CD4-positive, alpha-beta T cell treated with Interleukin-10 for 1 hour (primary cell): Measurements from ENCODE around the gene SUSD6.
A peak's percentile ranks its signal among the peaks of the same experiment; 100 is the strongest.

Experiments
- DNase-seq: peaks from one replicate; pipeline ENCODE4 v3.0.0-alpha.2; 2020

Gene SUSD6

GRCh38 chr14:69611172-69612013, at the start of gene SUSD6:
Gene SUSD6, plus strand, starts transcription at chr14:69611596. Its CDS starts 46,997 bp downstream, at chr14:69658593.
- DNase-seq, result peak; percentile 92

GRCh38 chr14:69561893-69562292, 49.5 kb upstream of the SUSD6 start:
- DNase-seq, result no peak

DNA sequence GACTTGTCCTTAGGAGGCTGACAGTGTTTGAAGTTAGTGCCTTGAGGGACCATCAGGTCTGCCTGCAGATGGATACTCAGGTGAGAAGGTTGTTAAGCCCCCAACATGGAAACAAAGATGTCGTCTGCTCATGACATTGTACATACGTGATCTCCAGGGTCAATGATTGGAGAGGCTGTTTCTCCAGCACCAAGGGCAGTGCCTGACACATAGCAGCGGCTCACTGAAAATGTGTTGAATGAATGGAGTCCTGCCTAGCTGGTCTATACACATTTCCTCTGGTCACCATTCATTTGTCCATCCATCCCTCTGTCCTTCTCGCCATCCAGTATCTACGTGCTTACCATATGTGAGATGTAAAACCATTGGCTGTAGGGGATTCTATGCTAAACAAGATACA, 43.8 kb upstream of the SUSD6 start:
- DNase-seq, result no peak

- DNase-seq, result no peak
These were observed 41.5 kb upstream of the SUSD6 start for GRCh38 chr14:69569859-69570258.

- DNase-seq, result no peak
These were observed 40.5 kb upstream of the SUSD6 start for GRCh38 chr14:69570836-69571330.

GRCh38 chr14:69571449-69572029, 39.9 kb upstream of the SUSD6 start:
- DNase-seq, result no peak

DNA sequence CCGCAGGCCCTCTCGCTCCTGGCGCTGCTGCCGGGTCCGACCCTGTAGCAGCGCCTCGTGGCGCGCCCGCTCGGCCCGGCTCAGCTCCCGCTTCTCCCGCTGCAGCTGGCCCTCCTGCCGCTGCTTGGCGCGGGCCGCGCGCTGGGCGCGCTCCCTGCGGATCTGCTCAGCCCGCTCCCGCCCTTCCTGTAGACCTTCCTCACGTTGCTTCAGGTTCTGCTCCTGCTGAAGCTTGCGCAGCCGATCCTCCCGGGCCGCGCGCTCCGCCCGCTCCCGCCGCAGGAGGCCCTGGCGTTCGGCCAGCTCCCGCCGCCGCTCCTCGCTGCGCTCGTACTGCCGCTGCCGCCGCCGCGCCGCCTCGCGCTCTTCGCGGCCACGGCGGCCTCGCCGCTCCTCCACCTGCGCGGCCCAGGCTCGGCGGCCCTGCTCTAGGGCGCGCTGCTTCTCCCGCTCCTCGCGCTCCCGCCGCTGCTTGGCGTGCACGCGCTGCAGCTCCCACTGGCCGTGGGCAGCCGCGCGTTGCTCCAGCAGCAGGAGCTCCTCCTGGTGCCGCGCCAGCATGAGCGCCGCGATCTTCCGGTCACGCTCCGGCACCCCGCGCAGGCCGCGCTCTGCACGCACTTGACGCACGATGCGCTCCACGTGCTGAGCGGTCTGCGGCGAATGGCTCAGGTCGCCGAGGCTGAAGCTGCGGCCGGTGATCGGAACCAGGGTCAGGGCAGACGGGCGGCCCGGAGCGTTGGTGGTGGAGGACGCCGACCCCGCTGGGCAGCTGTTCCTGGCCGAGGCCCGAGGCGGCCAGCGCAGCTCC, 39.2 kb upstream of the SUSD6 start:
- DNase-seq, result no peak

GRCh38 chr14:69572841-69573135, 38.6 kb upstream of the SUSD6 start:
- DNase-seq, result no peak

GRCh38 chr14:69573205-69573830, 38.1 kb upstream of the SUSD6 start:
- DNase-seq, result no peak

DNA sequence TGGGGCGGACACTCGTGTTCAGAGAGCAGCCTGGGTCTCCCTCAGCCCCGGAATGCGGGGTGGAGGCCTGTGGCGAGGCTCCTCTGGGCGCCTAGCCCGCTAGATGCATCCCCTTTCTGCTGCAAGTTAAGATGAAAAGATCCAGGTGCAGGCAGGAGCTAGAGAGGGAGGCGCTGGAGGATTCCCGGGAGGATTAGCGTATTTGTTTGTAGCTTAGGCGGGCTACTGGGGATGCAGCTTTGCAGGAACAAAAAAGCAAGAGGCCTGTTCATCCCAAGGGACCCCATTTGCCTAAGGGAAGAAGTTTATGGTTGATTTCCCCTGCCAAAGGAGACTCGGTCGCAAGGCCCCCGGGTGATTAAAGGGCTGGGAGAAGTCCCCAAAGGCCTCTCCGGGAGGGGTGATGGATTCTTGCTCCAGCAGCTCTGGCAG, 37.5 kb upstream of the SUSD6 start:
- no peak for DNase-seq

DNA sequence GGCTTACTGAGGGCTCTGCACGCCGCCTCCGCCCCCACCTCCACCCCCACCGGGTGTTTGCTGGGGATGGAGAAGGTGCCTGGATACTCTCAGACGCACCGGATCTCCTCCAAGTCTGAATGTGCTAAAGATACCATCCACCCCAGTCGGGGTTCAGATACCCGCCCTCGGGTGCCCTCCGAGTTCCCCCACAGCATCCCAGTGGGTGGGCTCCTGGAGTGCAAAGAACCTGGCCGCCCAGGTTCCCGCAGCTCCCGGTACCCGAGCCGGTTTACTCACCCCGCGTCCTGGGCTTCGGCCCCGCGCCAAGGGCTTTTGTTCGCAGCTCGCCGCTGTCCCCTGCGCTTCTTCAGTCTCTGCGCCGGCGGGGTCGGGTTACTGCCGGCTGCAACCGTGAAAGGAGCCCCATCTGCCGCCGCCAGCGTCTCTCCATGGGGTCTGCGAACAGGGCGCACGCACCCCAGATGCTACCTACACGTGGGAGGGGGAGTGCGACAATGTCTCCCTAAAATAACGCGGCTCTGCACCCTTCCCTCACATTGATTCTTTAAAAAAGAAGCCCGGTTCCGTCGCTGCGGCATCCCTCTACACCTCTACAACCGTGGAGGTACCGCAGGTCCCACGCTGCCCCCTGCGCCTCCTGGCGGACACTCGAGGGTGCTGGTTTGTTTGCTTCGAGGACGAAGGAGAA, 37.0 kb upstream of the SUSD6 start, which contains the start of gene CCDC177:
Gene CCDC177, minus strand, starts transcription at position 609 of the 691 bp plus-strand sequence. CDS start 1,249 bp downstream, outside the sequence.
- DNase-seq, result peak; percentile 71

- no peak for DNase-seq
These were observed 36.5 kb upstream of the SUSD6 start for GRCh38 chr14:69574954-69575295.

- no peak for DNase-seq
These were observed 31.9 kb upstream of the SUSD6 start for GRCh38 chr14:69579476-69579875.

- no peak for DNase-seq
These were observed 31.3 kb upstream of the SUSD6 start for GRCh38 chr14:69580009-69580577.

DNA sequence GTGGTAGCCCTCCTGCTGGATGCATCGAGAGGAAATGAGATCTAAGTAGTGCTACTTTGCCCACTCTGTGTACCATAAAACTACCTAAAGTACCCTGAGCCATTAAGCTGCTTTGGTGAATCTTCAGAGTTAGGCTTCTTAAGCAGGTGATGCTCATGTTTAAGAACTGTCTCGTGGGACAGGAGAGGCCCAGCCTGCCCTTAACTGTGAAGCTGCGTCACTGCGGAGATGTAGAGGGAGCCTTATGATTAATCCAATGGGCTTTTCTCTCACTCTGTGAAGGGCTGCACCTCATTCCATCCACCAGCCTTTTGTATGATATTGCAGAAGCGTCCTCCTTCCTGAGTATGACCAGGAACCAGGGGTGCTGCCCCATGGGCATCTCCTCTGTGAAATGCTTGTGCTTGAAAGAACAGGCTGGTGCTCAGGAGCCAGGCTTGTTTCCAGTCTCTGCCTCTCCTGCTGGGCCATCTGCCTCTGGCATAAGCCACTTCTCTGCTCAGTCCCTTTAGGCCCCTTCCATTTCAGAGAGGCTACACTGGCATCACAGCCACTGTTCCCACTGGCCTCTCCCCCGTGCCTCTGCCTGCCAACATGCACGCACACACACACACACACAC, 30.0 kb upstream of the SUSD6 start:
- no peak for DNase-seq

DNA sequence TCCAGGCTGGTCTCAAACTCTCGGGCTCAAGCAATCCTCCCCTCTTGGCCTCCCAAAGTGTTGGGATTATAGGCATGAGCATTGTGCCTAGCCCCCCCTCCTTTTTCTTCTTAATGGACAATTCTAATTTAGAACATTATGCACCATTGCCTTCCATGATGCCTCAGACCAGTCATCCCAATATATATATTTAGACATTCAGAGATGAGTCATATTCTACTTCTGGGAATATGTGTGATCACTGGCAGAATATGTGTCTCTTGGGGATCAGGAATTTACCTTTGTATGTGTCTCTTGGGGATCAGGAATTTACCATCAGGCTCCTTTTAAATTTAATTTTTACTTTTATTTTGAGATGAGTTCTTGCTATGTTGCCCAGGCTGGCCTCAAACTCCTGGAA, 29.2 kb upstream of the SUSD6 start:
- no peak for DNase-seq

DNA sequence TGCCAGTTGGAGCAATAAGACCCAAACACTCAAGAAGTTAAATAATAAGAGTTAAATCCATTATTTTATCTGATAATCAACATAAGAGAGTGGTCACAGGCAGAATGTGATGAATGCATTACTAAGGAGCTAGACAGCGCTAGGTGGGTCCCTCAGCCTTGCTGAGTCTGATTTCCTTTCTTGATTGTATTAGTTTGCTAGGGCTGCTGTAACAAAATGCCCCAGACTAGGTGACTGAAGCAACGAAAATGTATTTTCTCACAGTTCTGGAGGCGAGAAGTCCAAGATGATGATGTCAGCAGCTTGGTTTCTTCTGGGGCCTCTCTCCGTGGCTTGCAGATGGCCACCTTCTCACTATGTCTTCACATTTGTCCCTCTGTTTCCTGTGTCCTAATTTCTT, 28.6 kb upstream of the SUSD6 start:
- DNase-seq, result no peak

- DNase-seq, result no peak
These were observed 27.0 kb upstream of the SUSD6 start for GRCh38 chr14:69584389-69584788.

GRCh38 chr14:69586404-69586803, 25.0 kb upstream of the SUSD6 start:
- no peak for DNase-seq

- no peak for DNase-seq
These were observed 24.0 kb upstream of the SUSD6 start for GRCh38 chr14:69587389-69587788.

DNA sequence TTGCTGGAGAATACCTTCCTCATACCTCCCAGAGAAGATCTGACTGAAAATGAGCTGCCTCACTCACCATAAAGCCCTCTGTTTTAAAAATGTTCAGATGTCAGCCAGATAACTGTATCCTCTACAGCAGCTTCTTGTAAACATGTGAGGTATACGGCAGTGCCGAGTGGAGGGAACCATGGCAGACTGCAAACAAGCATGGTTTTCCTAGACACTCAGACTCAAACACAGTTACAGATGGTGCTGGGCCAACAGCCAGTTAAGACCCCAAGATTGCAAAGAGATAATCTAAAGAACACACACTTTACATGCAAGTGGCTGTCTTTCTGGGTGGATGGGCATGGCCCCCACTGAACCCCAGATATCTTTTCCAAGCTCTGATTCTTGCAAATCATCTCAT, 20.1 kb upstream of the SUSD6 start:
- no peak for DNase-seq
